HG03342 (cell line): Measurements from ENCODE around the gene BAZ2A.
"Not testable (repeated sequence)": the region's sequence is repeated elsewhere in the genome, so short reads cannot be mapped to it uniquely, and the experiment has no call there.

ENCODE experiments used
- ATAC-seq: cut with Tn5 transposase; IDR thresholded peaks from one replicate; pipeline ENCODE4 v1.9.1; 2021; ENCODE audit warnings: mild to moderate bottlenecking, moderate library complexity; ENCODE audit not compliant: unreplicated experiment

BAZ2A gene

DNA sequence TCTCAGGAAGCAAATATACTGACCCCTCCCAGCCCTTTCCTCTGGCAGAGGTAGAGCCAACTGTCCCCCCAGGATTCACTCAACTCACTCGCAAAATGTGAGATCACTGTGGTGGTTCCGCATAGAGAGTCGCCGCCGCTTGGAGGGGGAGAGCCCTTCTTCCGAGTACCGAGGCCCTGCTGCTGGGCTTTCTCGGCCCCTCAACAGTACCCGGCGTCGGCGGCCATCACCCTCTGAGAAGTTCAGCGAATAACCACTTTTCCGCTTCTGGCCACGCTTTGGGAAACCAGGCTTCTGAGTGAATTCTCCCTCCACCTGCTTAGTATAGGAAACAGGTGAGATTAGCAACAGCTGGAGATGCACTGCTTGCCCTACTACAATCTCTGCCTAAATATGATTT is 31.1 kb downstream of the BAZ2A start:
- no peak for ATAC-seq

DNA sequence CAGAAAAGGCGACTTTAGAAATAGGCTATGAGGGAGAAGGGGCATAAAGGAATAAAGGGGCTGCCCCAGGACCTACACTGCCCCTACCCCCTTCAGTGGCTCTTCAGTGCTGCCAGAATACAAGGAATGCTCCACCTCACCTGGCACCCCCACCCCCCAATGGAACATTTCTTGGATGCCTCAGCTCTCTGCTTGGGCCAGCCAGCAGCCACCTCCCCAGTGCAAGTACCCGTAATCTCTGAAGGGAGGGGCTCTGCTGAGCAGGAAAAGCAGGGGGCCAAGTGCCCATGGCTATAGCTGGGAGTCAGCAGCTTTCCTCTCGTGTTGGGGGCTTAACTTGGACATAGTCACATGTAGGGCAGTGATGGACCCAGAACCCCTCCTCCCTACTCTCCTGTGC is 33.3 kb downstream of the BAZ2A start:
- no peak for ATAC-seq

DNA sequence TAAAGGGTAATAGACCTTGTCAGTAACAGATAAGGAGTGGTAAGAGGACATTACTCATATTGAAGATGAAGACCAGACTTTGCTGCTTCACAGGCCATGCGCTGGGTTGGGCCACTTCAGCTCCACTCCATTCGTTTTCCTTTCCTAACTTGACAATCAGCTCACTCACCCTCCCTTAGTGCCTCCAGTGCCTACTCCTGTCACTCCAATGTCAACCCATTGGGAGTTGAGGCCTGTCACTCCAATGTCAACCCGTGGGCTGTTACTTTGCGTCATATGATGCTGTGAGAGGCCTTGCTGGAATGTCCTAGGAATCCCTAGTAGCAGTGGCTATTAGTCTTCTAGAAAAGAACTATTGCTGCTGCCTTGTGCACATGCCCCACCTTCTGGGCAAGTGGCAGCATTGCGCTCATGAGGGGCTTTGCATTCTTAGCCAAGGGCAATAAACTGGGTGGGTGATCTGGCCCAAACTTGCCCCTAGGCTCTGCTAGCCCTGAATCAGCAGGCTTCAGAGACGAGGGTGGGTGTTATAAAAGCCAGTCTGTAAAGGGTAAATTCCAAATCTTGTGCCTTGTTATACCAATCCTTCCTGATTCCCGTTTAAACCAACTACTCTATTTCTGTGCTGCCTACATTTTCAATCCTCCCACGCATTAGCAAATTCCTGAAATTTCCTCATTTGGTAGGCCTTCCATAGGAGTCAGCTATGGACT is 36.1 kb downstream of the BAZ2A start:
- ATAC-seq = no peak

DNA sequence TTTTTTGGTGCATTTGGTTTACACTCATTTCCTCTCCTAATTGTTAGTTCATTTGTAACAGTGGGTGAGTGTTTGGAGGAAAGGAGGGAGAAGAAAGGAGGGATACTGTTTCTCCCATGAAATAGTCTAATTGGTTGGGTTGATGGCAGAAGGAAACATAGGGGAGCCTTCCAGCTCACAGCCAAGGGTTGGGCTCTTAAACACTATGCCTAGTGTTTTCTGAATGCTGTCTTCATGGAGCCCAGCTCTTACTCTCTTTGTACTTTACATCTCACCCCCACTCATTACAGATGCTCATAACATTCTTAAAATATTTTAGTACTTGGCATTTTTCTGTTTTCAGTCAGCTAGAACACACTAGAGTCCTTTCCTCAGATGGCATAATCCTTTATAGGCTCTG is 38.2 kb downstream of the BAZ2A start:
- ATAC-seq = no peak

DNA sequence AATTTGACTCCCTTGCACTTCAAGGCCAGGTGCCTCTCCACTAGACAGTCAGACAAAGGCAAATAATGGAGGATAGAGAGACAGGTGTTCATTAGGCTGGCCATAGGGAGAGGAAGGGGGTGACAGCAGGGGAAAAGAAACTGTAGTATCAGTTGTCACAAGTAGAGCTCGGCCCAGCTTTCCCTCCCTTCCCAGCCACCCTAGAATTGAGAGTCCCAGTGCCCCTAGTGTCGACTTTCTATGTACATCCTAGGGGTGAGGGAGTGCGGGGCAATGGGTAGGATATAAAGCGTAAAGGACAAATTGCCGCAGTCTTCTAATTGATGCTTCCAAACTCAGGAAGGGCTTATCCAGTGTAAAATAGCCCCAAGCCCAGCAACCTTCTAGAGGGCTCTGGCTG is 39.0 kb downstream of the BAZ2A start:
- no peak for ATAC-seq

DNA sequence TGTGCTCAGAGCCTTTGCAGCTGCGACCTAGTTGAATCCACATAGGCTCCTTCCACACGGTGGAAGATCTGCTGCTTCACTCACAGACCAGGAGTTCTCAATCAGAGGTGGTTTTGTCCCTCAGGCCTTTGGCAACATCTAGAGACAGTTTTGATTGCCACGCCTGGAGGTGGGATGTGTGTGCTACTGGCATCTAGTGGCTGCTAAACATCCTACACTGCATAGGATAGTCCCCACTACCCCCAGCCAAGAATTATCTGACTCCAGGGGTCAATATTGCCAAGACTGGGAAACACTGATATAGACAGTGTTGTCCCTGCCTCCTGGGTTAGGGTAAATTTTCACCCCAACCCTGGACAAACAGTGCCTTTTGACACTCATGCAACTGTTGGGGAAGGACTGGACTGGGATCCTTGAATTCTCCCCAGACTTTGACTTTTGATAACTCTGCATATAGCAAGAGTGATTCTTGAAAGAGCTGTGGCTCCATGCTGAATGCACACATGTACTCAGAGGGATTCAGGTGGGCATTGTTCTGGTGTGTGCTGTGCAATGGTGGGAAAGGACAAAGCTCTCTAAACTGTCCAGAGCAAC is 39.8 kb downstream of the BAZ2A start:
- peak; percentile 72 for ATAC-seq

DNA sequence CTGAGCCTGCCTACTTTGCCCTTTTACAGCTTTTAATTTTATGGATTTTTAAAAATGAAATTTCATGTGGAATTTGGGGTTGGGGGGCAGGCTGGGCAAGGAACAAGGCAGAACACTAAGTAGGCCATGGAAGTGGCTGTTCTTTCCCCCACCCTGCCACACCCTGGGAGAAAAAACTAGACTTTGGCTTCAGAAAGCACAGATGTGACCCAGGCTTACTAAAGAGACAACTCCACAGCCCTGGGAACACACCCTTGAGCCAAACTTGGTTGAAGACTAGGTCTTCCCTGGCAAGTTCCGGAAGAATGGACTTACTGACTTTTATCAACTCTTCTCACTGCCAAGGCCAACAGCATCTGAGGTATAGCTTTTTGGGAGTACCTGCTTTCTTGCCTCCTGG is 40.3 kb downstream of the BAZ2A start:
- ATAC-seq = no peak

DNA sequence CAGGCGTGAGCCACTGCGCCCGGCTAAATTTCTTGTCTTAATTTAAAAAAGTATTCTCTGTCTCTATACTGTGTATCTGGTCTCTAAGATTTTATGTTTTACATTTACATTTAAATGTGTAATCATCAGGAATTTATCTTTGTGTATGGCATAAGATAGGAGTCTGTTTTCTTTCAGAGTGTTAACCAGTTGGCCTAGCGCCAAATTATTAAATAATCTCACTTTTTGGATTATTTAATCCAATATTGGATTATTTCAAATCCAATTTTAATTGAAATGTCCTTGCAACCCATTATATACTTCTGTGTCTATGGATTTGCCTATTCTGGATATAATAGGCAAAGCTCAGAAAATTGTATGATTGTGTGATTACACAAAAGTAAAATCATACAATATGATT is 45.0 kb downstream of the BAZ2A start:
- ATAC-seq = no peak

DNA sequence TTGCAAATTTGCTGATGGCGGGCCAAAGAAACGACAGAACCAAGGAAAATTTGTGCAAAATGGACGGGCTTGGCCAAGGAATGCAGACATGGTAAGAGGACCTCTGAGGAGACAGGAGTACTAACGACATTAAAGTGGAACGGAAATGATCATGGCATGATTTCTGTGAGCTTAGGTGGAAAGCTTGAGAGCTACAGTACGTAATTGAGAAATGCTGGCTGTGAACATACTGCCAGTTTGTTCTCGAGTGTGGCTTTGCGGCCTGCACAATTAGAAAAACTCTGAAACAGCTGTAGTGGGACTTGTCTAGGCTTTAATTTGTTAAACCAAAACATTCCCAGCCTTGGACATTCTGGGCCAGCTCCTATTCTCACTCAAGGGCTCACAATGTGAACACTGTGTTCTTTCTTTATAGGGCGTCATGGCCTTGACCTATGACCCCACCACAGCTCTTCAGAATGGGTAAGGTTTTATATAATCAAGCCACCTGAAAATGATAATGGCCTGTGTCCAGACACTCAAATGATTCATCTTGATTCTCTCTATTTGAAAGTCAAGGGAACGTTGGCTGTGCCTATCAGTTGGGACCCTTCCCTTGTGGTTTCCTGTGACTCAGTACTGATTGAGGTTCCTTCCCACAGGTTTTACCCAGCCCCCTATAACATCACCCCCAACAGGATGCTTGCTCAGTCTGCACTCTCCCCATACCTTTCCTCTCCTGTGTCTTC is 48.5 kb downstream of the BAZ2A start:
- ATAC-seq = no peak

DNA sequence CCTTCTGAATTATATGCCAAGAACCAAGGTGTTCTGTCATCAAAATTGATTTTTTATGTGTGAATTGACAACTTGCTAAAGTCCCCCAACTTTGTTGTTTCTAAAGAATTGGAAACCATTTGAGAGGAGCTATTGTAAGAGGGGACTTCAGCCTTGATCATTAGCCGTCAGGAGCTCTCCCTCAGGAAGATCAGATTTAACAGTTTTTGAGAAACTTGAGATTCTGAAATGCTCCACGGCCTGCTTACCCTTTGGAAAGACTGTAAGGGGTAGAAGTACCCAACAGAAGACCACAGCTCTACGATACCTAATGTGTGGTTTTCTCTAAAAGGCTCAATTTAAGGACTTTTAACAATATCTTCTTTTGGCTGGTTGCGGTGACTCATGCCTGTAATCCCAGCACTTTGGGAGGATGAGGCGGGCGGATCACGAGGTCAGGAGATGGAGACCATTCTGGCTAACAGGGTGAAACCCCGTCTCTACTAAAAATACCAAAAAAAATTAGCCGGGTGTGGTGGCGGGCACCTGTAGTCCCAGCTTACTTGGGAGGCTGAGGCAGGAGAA is 51.1 kb downstream of the BAZ2A start:
- no peak for ATAC-seq

DNA sequence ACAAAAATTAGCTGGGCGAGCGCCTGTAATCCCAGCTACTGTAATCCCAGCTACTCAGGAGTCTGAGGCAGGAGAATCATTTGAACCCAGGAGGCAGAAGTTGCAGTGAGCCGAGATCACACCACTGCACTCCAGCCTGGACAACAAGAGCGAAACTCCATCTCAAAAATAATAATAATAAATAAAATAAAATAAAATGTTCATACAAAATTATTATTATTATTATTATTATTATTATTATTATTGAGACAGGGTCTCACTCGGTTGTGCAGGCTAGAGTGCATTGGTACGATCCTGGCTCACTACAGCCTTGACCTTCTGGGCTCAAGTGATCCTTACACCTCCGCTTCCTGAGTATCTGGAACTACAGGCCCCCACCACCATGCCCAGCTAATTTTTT is 52.9 kb downstream of the BAZ2A start:
- not testable (repeated sequence) for ATAC-seq

DNA sequence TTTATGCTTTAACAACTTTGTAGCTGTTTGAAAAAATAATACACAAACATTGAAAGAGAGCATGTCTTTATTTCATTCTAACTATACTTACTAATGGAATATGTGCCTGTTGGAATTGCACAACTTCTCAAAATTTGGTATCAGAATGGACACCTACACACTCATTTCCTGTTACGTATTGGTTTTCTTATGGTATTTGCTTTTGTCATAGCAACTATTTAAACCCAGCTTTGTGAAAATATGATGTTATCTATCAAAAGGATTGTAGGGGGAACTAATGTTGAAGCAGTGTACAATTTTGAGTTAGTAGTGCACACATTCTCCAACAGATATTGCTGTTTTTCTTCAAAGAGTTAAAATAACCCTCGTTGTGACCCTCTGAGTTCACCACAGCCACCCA is 55.9 kb downstream of the BAZ2A start:
- ATAC-seq = no peak

DNA sequence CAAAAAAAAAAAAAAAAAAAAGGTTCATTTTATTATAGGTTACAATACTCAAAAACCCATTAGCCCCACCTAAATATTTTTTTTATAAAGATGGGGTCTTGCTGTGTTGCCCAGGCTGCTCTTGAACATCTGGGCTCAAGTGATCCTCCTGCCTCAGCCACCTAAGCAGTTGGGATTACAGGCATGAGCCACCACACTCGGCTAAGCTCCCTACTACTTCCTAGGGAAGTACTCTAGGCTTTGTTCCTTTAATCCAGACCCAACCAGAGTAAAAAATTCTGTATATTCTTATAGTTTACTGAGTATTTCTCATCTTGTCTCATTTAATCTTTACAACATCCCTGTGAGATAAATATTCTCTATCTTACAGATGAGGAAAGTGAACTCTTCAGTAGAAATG is 57.8 kb downstream of the BAZ2A start:
- no peak for ATAC-seq

DNA sequence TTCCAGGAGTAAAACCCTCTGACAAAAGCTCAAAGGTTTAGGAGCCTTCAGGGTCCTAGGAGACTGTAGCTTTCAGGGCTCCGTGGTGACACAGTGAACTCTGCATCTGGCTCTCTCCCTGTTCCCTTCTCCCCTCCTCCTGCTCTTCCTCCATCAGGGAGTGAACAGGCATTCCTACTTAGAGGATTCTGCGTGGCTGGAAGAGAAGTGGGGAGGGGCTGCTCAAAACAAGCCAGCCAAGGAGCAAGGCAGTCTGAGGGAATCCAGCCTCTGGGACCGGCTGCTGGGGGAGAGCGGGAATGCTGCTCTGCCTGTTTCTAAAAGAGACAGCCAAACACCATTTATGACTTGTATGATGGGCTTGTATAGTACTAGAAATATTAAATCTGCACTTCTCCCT is 59.0 kb downstream of the BAZ2A start:
- ATAC-seq = no peak

DNA sequence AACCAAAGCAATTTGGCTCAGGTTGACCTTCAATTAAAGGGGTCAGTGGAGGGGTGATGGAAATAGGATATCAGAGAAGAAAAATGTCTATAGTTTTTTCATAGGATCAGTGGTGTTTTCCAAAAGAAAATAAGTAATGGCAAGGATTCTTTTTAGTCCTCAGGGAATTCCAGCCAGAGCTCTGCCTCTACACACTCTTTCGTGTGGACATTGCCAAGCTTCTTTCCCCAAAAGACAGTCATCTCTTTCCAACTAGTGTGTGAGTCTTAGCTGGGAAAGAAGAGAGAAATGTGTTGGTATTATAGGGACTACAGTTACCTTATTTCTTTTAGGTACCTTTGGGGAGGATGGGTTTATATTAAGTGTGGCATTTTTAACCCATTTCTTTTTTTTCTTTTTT is 62.0 kb downstream of the BAZ2A start:
- no peak for ATAC-seq

DNA sequence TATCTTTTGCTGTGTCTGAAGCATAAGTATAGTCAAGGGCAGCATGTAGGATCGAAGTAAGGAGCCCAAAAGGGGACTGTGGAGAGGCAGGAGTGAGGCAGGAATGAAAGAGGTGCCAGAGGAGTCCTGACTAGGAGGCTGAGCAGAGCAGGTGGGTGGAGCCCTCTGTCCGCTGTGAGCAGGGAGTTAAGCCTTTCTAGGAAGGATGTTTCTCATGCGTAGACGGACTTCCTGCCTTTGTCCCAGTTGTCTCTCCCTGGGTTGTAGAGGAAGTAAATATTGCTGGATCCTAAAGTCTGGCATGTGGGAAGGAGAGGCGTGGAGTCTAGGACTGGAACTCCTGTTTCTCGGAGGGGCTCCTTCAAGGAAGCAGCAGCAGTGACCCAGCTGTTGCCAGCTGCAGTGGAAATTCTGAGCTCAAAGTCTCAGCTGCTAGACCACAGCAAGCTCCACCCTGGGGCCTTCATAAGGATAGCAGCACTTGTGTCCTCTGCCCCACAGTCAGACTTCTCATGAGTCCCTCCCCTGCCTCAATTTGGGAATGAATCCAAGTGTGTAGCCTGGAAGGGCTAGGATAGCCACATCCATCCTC is 64.5 kb downstream of the BAZ2A start:
- ATAC-seq = peak; percentile 77

DNA sequence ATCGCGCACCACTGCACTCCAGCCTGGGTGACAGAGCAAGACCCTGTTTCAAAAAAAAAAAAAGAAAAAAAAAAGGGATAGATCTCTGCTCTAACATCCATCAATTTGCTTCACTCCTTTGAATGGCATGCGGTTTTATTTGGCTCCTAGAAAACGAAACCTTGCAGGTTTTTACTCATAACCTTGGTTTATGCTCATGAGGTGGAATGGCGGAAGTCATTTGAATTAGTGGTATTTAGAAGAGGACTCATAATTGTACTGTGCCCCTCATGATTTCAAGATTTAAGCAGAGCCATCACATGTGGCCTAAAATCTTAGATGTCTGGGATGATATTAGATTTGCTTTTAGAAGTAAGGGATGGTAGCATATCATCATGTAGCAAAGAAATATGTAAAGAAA is 79.1 kb downstream of the BAZ2A start:
- no peak for ATAC-seq

DNA sequence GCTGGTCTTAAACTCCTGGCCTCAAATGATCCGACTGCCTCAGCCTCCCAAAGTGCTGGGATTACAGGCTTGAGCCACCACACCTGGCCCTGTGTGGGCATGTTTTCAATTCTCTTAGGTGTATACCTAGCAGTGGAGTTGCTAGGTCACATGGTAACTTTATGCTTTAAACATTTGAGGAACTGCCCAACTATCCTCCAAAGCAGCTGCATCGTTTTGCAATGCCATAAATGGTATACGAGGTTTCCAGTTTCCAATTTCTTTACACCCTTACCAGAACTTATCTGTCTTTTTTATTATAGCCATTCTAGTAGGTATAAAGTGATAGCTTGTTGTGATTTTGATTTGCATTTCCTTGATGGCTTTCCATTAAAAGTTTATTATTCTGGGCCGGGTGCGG is 83.4 kb downstream of the BAZ2A start:
- no peak for ATAC-seq
